Neural cell (in vitro differentiated cells): Measurements from ENCODE around the gene MEIOB.

Experiments
- EP300 ChIP-seq: fragments of 450-650 bp; conservative IDR thresholded peaks from 2 replicates; pipeline ENCODE4 v1.6.1; 2014; ENCODE audit warnings: antibody characterized with exemption, mild to moderate bottlenecking, moderate library complexity; ENCODE audit not compliant: poor library complexity, severe bottlenecking
- EZH2 ChIP-seq: fragments of 200-600, 300-800 bp; shearing (Covaris generic), sonication (generic); IDR thresholded peaks from 2 replicates; pipeline ENCODE4 v1.6.1; 2014; ENCODE audit warnings: antibody characterized with exemption, low read length, borderline replicate concordance, mild to moderate bottlenecking; ENCODE audit not compliant: insufficient read depth, poor library complexity, severe bottlenecking
- MXI1 ChIP-seq: fragments of 450-650 bp; conservative IDR thresholded peaks from 2 replicates; pipeline ENCODE4 v1.6.1; 2014; ENCODE audit warnings: antibody characterized with exemption, mild to moderate bottlenecking; ENCODE audit not compliant: poor library complexity, severe bottlenecking
- POLR2AphosphoS5 ChIP-seq: IDR thresholded peaks from 2 replicates; pipeline ENCODE4 v1.6.1; 2012
- RAD21 ChIP-seq: fragments of 450-650 bp; conservative IDR thresholded peaks from 2 replicates; pipeline ENCODE4 v1.6.1; 2014; ENCODE audit warnings: antibody characterized with exemption, mild to moderate bottlenecking, moderate library complexity
- TAF1 ChIP-seq: IDR thresholded peaks from 2 replicates; pipeline ENCODE4 v1.6.1; 2012; ENCODE audit warnings: low read depth
- TF ChIP-seq, protein P1 (sequence below): fragments of 450-650 bp; IDR thresholded peaks from 2 replicates; pipeline ENCODE4 v1.5.1; 2014; ENCODE audit warnings: antibody characterized with exemption, mild to moderate bottlenecking, moderate library complexity; ENCODE audit not compliant: poor library complexity, severe bottlenecking
- TF ChIP-seq, protein P2 (sequence below): IDR thresholded peaks from 2 replicates; pipeline ENCODE4 v1.6.1; 2012; ENCODE audit warnings: borderline replicate concordance

DNA sequence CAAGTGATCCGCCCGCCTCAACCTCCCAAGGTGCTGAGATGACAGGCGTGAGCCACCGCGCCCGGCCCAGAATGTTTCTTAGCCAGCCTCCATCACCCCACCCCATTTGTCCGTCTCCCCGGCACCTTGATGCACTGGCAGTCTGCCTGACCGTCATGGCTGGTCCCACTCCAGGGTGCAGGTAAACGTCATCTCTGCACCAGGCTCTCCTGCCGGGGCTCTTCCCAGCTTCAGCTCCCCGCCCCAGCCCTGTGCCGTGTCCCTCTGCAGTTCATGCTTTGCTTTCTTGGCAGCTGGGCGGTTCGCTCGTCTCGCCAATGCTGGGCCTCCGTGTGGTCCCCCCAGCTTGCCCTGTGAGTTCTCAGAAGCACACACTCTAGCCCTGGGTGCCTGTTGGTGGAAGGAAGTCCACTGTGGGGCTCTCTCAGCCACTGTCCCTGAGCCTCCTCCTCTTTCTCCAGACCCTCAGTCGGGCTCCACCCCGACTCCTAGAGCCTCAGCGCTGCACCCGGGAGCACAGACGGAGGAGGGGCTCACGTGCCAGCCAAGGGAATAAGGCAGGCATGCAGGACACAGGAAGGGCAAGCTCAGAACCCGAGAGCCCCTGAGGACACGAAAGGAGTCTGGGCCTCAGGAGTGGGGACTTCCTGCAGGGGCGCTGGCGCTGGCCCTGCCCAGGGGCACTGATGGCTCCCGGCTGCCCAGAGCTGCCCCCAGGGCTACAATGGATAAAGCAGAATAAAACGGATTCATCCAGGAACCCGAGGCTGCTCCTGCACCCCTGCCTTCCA lies 34.3 kb upstream of the MEIOB start:
- TF ChIP-seq EP300 (no peak), EZH2 (no peak), POLR2AphosphoS5 (no peak), TAF1 (no peak), MXI1 (no peak), RAD21 (no peak)
- TF ChIP-seq, protein P1, sequence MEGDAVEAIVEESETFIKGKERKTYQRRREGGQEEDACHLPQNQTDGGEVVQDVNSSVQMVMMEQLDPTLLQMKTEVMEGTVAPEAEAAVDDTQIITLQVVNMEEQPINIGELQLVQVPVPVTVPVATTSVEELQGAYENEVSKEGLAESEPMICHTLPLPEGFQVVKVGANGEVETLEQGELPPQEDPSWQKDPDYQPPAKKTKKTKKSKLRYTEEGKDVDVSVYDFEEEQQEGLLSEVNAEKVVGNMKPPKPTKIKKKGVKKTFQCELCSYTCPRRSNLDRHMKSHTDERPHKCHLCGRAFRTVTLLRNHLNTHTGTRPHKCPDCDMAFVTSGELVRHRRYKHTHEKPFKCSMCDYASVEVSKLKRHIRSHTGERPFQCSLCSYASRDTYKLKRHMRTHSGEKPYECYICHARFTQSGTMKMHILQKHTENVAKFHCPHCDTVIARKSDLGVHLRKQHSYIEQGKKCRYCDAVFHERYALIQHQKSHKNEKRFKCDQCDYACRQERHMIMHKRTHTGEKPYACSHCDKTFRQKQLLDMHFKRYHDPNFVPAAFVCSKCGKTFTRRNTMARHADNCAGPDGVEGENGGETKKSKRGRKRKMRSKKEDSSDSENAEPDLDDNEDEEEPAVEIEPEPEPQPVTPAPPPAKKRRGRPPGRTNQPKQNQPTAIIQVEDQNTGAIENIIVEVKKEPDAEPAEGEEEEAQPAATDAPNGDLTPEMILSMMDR: no peak
- TF ChIP-seq, protein P2, sequence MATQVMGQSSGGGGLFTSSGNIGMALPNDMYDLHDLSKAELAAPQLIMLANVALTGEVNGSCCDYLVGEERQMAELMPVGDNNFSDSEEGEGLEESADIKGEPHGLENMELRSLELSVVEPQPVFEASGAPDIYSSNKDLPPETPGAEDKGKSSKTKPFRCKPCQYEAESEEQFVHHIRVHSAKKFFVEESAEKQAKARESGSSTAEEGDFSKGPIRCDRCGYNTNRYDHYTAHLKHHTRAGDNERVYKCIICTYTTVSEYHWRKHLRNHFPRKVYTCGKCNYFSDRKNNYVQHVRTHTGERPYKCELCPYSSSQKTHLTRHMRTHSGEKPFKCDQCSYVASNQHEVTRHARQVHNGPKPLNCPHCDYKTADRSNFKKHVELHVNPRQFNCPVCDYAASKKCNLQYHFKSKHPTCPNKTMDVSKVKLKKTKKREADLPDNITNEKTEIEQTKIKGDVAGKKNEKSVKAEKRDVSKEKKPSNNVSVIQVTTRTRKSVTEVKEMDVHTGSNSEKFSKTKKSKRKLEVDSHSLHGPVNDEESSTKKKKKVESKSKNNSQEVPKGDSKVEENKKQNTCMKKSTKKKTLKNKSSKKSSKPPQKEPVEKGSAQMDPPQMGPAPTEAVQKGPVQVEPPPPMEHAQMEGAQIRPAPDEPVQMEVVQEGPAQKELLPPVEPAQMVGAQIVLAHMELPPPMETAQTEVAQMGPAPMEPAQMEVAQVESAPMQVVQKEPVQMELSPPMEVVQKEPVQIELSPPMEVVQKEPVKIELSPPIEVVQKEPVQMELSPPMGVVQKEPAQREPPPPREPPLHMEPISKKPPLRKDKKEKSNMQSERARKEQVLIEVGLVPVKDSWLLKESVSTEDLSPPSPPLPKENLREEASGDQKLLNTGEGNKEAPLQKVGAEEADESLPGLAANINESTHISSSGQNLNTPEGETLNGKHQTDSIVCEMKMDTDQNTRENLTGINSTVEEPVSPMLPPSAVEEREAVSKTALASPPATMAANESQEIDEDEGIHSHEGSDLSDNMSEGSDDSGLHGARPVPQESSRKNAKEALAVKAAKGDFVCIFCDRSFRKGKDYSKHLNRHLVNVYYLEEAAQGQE: no peak
